ENCODE results near the gene THRB. TPM values are rescaled to one million over a fixed set of nuclear protein-coding genes. Genes with fewer than 3 reads are reported as not detected.

The THRB gene
- 0.37 TPM for polyA plus RNA-seq (2013, experiment 1 of 2)
- polyA plus RNA-seq (2013, experiment 2 of 2), result 0.52 TPM

DNA sequence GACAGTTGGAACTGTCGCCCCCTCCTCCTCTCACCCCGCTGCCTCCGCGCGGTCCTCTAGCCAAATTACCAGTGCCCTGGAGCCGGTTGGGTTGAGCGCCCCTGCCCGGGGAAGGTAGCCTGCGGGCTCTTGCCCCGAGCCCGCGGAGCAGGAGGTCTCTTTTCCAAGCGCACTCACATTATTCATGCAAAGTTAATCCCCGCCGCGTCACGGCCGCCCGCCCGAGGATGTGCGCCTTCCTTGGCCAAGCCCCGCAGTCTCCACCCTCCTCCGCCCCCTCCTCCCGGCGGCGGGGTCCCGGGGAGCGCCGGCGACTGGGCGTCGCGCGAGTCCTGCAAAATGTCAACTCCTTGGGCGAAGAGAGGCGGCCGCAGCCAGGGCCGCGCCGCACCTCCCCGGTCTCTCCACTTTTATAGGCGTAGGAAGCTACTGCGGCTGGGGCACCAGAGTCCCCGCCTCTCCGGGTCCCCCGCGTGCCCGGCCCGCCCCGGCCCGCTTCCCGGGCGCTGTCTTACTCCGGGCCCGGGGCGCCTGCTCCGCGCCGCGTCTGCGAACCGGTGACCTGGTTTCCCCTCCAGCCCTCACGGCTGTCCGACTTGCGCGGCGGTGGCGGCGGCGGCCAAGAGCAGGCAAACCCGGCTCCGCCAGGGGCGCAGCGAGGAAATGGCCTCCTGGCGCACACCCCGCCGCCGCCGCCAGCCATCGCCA lies at the start of gene THRB:
THRB (minus strand) TSS at position 233 of the 708 bp plus-strand sequence.
- WGBS (ENCODE audit: extremely low coverage, insufficient coverage, low lambda C conversion rate), result no CpG with 5 or more reads among the region's 80 CpGs
- peak within 1 kb of the TSS; percentile 73 for H3K9ac ChIP-seq (ENCODE audit: low read length)
- H2AK5ac ChIP-seq (ENCODE audit: low read length), result no peak within 1 kb of the TSS
- peak within 1 kb of the TSS; percentile 55 for H3K18ac ChIP-seq (ENCODE audit: low read length)
- H3K4me3 ChIP-seq (ENCODE audit: low read length), result peak within 1 kb of the TSS; percentile 47
- H3K56ac ChIP-seq (ENCODE audit: low read length), result peak within 1 kb of the TSS; percentile 81
- H2BK15ac ChIP-seq (replicated peaks; ENCODE audit: low read depth), result no peak within 1 kb of the TSS
- no peak within 1 kb of the TSS for H4K5ac ChIP-seq (ENCODE audit: low read length)
- H2BK120ac ChIP-seq (ENCODE audit: low read depth, low read length), result no peak within 1 kb of the TSS
- no peak within 1 kb of the TSS for H4K8ac ChIP-seq (ENCODE audit: low read depth, low read length)
- peak; percentile 76 for DNase-seq
- H3K4ac ChIP-seq (ENCODE audit: low read depth, low read length), result no peak within 1 kb of the TSS
- no peak within 1 kb of the TSS for H2BK5ac ChIP-seq (ENCODE audit: low read length)
- no peaks in the 10 kb centered on the region for H3K36me3 ChIP-seq (ENCODE audit: control insufficient read depth, insufficient read depth, low read length)
- no peaks in the 10 kb centered on the region for H3K79me1 ChIP-seq (ENCODE audit: low read length)
- H3K79me2 ChIP-seq (ENCODE audit: control insufficient read depth, insufficient read depth, low read length), result no peaks in the 10 kb centered on the region
- H3K4me2 ChIP-seq (ENCODE audit: low read length), result peak within 1 kb of the TSS; percentile 98
- peaks cover 2% of the 10 kb centered on the region for H3K4me1 ChIP-seq (ENCODE audit: control insufficient read depth, low read depth, low read length)
- peaks cover 2% of the 10 kb centered on the region for H3K27me3 ChIP-seq (ENCODE audit: insufficient read depth, low read length, poor library complexity)
- H3K27ac ChIP-seq (ENCODE audit: low read depth, low read length), result no peak within 1 kb of the TSS
- H3K23ac ChIP-seq (ENCODE audit: low read length), result peak within 1 kb of the TSS; percentile 57

DNA sequence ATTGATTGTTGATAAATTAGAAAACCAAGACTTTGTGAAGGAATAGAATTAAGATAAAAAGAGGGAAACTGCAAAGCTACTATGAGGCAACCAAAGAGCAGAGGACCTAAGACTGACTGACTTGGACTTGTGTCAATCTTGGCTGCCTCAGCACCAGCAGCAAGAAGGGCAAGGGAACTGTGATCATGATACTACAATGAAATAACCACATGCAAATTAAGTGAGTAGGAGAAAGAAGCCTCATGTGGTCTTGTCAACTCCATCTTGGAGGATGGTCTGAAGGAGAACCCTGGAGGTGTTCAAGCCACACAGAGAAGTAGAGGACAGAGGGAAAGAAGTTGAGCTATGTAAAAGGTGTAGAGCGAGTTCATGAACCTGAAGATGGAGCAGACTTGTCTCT lies 47.3 kb upstream of the THRB start:
- Histone ChIP-seq H3K18ac (ENCODE audit: low read length) (no peak overlapping the region), H4K5ac (ENCODE audit: low read length) (no peak overlapping the region), H3K9ac (ENCODE audit: low read length) (no peak overlapping the region), H3K4ac (ENCODE audit: low read depth, low read length) (no peak overlapping the region), H3K4me1 (ENCODE audit: control insufficient read depth, low read depth, low read length) (no peaks in the 10 kb centered on the region), H3K4me2 (ENCODE audit: low read length) (no peak overlapping the region), H2BK5ac (ENCODE audit: low read length) (no peak overlapping the region), H3K36me3 (ENCODE audit: control insufficient read depth, insufficient read depth, low read length) (no peaks in the 10 kb centered on the region), H3K4me3 (ENCODE audit: low read length) (no peak overlapping the region), H3K79me2 (ENCODE audit: control insufficient read depth, insufficient read depth, low read length) (no peaks in the 10 kb centered on the region), H3K27me3 (ENCODE audit: insufficient read depth, low read length, poor library complexity) (no peaks in the 10 kb centered on the region), H4K8ac (ENCODE audit: low read depth, low read length) (no peak overlapping the region), H3K27ac (ENCODE audit: low read depth, low read length) (no peak overlapping the region), H3K56ac (ENCODE audit: low read length) (no peak overlapping the region), H2BK15ac (replicated peaks; ENCODE audit: low read depth) (no peak overlapping the region), H2AK5ac (ENCODE audit: low read length) (no peak overlapping the region), H2BK120ac (ENCODE audit: low read depth, low read length) (no peak overlapping the region), H3K23ac (ENCODE audit: low read length) (no peak overlapping the region), H3K79me1 (ENCODE audit: low read length) (no peaks in the 10 kb centered on the region)
- no peak for DNase-seq
- WGBS (ENCODE audit: extremely low coverage, insufficient coverage, low lambda C conversion rate), result no CpG with 5 or more reads among the region's 1 CpG

DNA sequence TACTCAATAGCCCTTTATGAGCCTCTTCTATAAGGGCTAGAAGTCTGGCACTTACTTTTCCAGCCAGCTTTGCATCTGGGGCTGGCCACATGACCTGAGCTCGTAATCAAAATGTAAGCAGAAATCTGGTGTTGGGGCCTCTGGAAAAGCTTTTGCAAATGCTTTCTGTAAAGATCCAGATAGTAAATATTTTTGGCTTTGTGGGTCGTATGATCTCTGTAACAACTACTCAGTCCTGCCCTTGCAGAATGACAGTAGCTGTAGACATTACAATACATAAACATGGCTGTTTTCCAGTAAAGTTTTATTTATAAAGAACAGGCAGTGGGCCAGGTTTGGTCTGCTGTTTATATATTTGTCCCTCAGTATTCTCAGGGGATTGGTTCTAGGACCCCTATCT lies 46.2 kb upstream of the THRB start:
- Histone ChIP-seq H3K79me1 (ENCODE audit: low read length) (no peaks in the 10 kb centered on the region), H3K27ac (ENCODE audit: low read depth, low read length) (no peak overlapping the region), H2BK15ac (replicated peaks; ENCODE audit: low read depth) (no peak overlapping the region), H3K27me3 (ENCODE audit: insufficient read depth, low read length, poor library complexity) (no peaks in the 10 kb centered on the region), H3K18ac (ENCODE audit: low read length) (no peak overlapping the region), H2BK5ac (ENCODE audit: low read length) (no peak overlapping the region), H3K9ac (ENCODE audit: low read length) (no peak overlapping the region), H3K23ac (ENCODE audit: low read length) (no peak overlapping the region), H3K56ac (ENCODE audit: low read length) (no peak overlapping the region), H2BK120ac (ENCODE audit: low read depth, low read length) (no peak overlapping the region), H3K4me2 (ENCODE audit: low read length) (no peak overlapping the region), H3K4ac (ENCODE audit: low read depth, low read length) (no peak overlapping the region), H4K8ac (ENCODE audit: low read depth, low read length) (no peak overlapping the region), H3K36me3 (ENCODE audit: control insufficient read depth, insufficient read depth, low read length) (no peaks in the 10 kb centered on the region), H3K4me3 (ENCODE audit: low read length) (no peak overlapping the region), H2AK5ac (ENCODE audit: low read length) (no peak overlapping the region), H4K5ac (ENCODE audit: low read length) (no peak overlapping the region), H3K79me2 (ENCODE audit: control insufficient read depth, insufficient read depth, low read length) (no peaks in the 10 kb centered on the region), H3K4me1 (ENCODE audit: control insufficient read depth, low read depth, low read length) (no peaks in the 10 kb centered on the region)
- no peak for DNase-seq
- no CpG with 5 or more reads among the region's 2 CpGs for WGBS (ENCODE audit: extremely low coverage, insufficient coverage, low lambda C conversion rate)

DNA sequence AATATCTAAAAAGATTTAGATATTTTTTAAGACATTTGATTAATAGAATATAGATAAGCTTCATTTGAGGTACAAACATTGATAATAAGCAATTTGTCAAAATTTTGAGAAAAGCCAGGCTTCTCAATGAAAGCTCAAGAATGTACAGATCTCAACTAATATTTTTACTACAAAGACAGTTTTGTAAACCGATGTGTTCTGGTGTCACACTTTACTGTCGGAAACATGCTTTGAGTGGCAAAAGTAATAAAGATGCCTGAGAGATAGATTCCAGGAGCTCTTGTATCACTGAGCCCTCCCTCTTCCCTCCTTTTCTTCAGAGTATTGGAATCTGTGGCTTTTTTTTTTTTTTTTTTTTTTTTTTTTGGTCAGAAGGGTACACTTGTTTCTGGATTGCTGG lies 45.0 kb upstream of the THRB start:
- H3K4me1 ChIP-seq (ENCODE audit: control insufficient read depth, low read depth, low read length), result no peaks in the 10 kb centered on the region
- H3K23ac ChIP-seq (ENCODE audit: low read length), result no peak overlapping the region
- H2AK5ac ChIP-seq (ENCODE audit: low read length), result no peak overlapping the region
- H2BK120ac ChIP-seq (ENCODE audit: low read depth, low read length), result no peak overlapping the region
- H3K56ac ChIP-seq (ENCODE audit: low read length), result no peak overlapping the region
- no peaks in the 10 kb centered on the region for H3K79me1 ChIP-seq (ENCODE audit: low read length)
- H3K27ac ChIP-seq (ENCODE audit: low read depth, low read length), result no peak overlapping the region
- no peak overlapping the region for H3K4me3 ChIP-seq (ENCODE audit: low read length)
- WGBS (ENCODE audit: extremely low coverage, insufficient coverage, low lambda C conversion rate), result no CpG with 5 or more reads among the region's 2 CpGs
- H3K4me2 ChIP-seq (ENCODE audit: low read length), result no peak overlapping the region
- no peak overlapping the region for H2BK15ac ChIP-seq (replicated peaks; ENCODE audit: low read depth)
- H2BK5ac ChIP-seq (ENCODE audit: low read length), result no peak overlapping the region
- no peak overlapping the region for H4K8ac ChIP-seq (ENCODE audit: low read depth, low read length)
- H3K79me2 ChIP-seq (ENCODE audit: control insufficient read depth, insufficient read depth, low read length), result no peaks in the 10 kb centered on the region
- no peak overlapping the region for H3K9ac ChIP-seq (ENCODE audit: low read length)
- H3K4ac ChIP-seq (ENCODE audit: low read depth, low read length), result no peak overlapping the region
- no peaks in the 10 kb centered on the region for H3K27me3 ChIP-seq (ENCODE audit: insufficient read depth, low read length, poor library complexity)
- DNase-seq, result no peak
- H3K36me3 ChIP-seq (ENCODE audit: control insufficient read depth, insufficient read depth, low read length), result no peaks in the 10 kb centered on the region
- H4K5ac ChIP-seq (ENCODE audit: low read length), result no peak overlapping the region
- H3K18ac ChIP-seq (ENCODE audit: low read length), result no peak overlapping the region

DNA sequence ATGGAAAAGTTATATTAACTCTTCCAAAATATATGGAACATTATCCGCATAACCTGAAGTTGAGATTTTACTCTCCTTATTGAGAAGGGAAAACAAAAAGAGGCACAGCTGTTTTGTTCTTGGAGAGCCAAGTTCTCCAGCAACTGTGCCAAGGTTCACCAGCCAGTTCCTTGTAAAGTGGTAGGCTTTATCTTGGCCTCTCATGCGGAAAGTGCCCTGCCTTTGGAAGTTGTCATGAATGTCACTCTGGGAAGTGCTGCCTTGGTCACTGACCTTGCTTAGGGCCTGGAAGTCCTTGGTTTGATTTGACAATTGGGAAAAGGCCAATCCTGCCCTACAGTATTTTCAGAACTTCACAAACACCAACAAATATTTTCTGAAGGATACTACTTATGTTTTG lies 44.2 kb upstream of the THRB start:
- H4K5ac ChIP-seq (ENCODE audit: low read length), result no peak overlapping the region
- no peak overlapping the region for H3K4ac ChIP-seq (ENCODE audit: low read depth, low read length)
- no peak overlapping the region for H4K8ac ChIP-seq (ENCODE audit: low read depth, low read length)
- H3K4me1 ChIP-seq (ENCODE audit: control insufficient read depth, low read depth, low read length), result no peaks in the 10 kb centered on the region
- H3K18ac ChIP-seq (ENCODE audit: low read length), result no peak overlapping the region
- H2BK120ac ChIP-seq (ENCODE audit: low read depth, low read length), result no peak overlapping the region
- H3K23ac ChIP-seq (ENCODE audit: low read length), result no peak overlapping the region
- no peak for DNase-seq
- H3K27me3 ChIP-seq (ENCODE audit: insufficient read depth, low read length, poor library complexity), result no peaks in the 10 kb centered on the region
- no peak overlapping the region for H3K56ac ChIP-seq (ENCODE audit: low read length)
- no peaks in the 10 kb centered on the region for H3K36me3 ChIP-seq (ENCODE audit: control insufficient read depth, insufficient read depth, low read length)
- no peak overlapping the region for H2BK5ac ChIP-seq (ENCODE audit: low read length)
- no peak overlapping the region for H3K4me3 ChIP-seq (ENCODE audit: low read length)
- no peaks in the 10 kb centered on the region for H3K79me2 ChIP-seq (ENCODE audit: control insufficient read depth, insufficient read depth, low read length)
- no CpG with 5 or more reads among the region's 2 CpGs for WGBS (ENCODE audit: extremely low coverage, insufficient coverage, low lambda C conversion rate)
- no peak overlapping the region for H3K4me2 ChIP-seq (ENCODE audit: low read length)
- no peak overlapping the region for H3K9ac ChIP-seq (ENCODE audit: low read length)
- H3K79me1 ChIP-seq (ENCODE audit: low read length), result no peaks in the 10 kb centered on the region
- H3K27ac ChIP-seq (ENCODE audit: low read depth, low read length), result no peak overlapping the region
- H2BK15ac ChIP-seq (replicated peaks; ENCODE audit: low read depth), result no peak overlapping the region
- H2AK5ac ChIP-seq (ENCODE audit: low read length), result no peak overlapping the region
